Measurements from ENCODE around the gene ATP5MC2.

GRCh38 chr12:53686436-53686835 lies 10.6 kb upstream of the ATP5MC2 start:
- TF ChIP-seq, protein P1, sequence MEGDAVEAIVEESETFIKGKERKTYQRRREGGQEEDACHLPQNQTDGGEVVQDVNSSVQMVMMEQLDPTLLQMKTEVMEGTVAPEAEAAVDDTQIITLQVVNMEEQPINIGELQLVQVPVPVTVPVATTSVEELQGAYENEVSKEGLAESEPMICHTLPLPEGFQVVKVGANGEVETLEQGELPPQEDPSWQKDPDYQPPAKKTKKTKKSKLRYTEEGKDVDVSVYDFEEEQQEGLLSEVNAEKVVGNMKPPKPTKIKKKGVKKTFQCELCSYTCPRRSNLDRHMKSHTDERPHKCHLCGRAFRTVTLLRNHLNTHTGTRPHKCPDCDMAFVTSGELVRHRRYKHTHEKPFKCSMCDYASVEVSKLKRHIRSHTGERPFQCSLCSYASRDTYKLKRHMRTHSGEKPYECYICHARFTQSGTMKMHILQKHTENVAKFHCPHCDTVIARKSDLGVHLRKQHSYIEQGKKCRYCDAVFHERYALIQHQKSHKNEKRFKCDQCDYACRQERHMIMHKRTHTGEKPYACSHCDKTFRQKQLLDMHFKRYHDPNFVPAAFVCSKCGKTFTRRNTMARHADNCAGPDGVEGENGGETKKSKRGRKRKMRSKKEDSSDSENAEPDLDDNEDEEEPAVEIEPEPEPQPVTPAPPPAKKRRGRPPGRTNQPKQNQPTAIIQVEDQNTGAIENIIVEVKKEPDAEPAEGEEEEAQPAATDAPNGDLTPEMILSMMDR (IDR thresholded peaks at IDR 0.05 in 4 of 5, conservative IDR thresholded peaks at IDR 0.05 in 1 of 5) = no peak
- no peak for TF ChIP-seq POLR2A (IDR thresholded peaks at IDR 0.05)

All from gastrocnemius medialis (tissue), 4 donors.